MM.1S (cell line): Measurements from ENCODE around the gene ARF3.

Experiments
- DNase-seq: peaks from one replicate; pipeline ENCODE4 v3.0.0-alpha.2; 2015
- H2AFZ ChIP-seq: fragments of 300-600 bp; sonication (generic); 2 replicates; pipeline ENCODE4 v1.6.0; 2016; ENCODE audit warnings: antibody characterized with exemption, low read length
- H3F3A ChIP-seq: fragments of 300-600 bp; sonication (generic); 2 replicates; pipeline ENCODE4 v1.6.1; 2016; ENCODE audit warnings: mild to moderate bottlenecking, antibody characterized with exemption, low read length, moderate library complexity, mixed read lengths; ENCODE audit not compliant: insufficient read depth
- H3K27ac ChIP-seq: fragments of 300-600 bp; sonication (generic); 2 replicates; pipeline ENCODE4 v1.5.1; 2016; ENCODE audit warnings: mild to moderate bottlenecking, low read length
- H3K27me3 ChIP-seq: fragments of 300-600 bp; sonication (generic); replicated peaks from 2 replicates; pipeline ENCODE4 v1.6.0; 2016; ENCODE audit warnings: low read length; ENCODE audit not compliant: insufficient read depth
- H3K36me3 ChIP-seq: fragments of 300-600 bp; sonication (generic); replicated peaks from 2 replicates; pipeline ENCODE4 v1.6.1; 2016; ENCODE audit warnings: mild to moderate bottlenecking, low read length, mixed read lengths; ENCODE audit not compliant: insufficient read depth
- H3K4me1 ChIP-seq: fragments of 300-600 bp; sonication (generic); 2 replicates; pipeline ENCODE4 v1.6.1; 2016; ENCODE audit warnings: low read length, mixed read lengths
- H3K4me2 ChIP-seq: fragments of 300-600 bp; sonication (generic); 2 replicates; pipeline ENCODE4 v1.6.0; 2016; ENCODE audit warnings: low read depth, low read length
- H3K4me3 ChIP-seq: fragments of 300-600 bp; sonication (generic); 2 replicates; pipeline ENCODE4 v1.5.1; 2016; ENCODE audit warnings: low read length, mixed read lengths
- H3K79me2 ChIP-seq: fragments of 300-600 bp; sonication (generic); 2 replicates; pipeline ENCODE4 v1.6.1; 2016; ENCODE audit warnings: mixed run types, low read length, mixed read lengths
- H3K9ac ChIP-seq: fragments of 300-600 bp; sonication (generic); 2 replicates; pipeline ENCODE4 v1.6.1; 2016; ENCODE audit warnings: low read length, mixed read lengths
- H3K9me2 ChIP-seq: fragments of 300-600 bp; sonication (generic); replicated peaks from 2 replicates; pipeline ENCODE4 v1.6.1; 2016; ENCODE audit warnings: mild to moderate bottlenecking, low read length, mixed read lengths; ENCODE audit not compliant: insufficient read depth
- H3K9me3 ChIP-seq: fragments of 300-600 bp; sonication (generic); replicated peaks from 2 replicates; pipeline ENCODE4 v1.6.1; 2016; ENCODE audit warnings: mild to moderate bottlenecking, low read length, mixed read lengths; ENCODE audit not compliant: insufficient read depth
- H4K20me1 ChIP-seq: fragments of 300-600 bp; sonication (generic); 2 replicates; pipeline ENCODE4 v1.6.1; 2016; ENCODE audit warnings: mild to moderate bottlenecking, low read length, moderate library complexity, mixed read lengths; ENCODE audit not compliant: insufficient read depth
- EZH2 ChIP-seq: fragments of 300-600 bp; sonication (generic); optimal IDR thresholded peaks from 2 replicates; pipeline ENCODE3; 2017; ENCODE audit warnings: low read depth, mild to moderate bottlenecking, antibody characterized with exemption, low read length, mixed read lengths
- EZH2phosphoT487 ChIP-seq: fragments of 300-600 bp; sonication (generic); IDR thresholded peaks from 2 replicates; pipeline ENCODE4 v1.6.1; 2018; ENCODE audit warnings: antibody characterized with exemption, low read length
- TF ChIP-seq, protein P1 (sequence below): fragments of 300-600 bp; sonication (generic); IDR thresholded peaks from 2 replicates; pipeline ENCODE4 v1.5.1; 2016; ENCODE audit warnings: antibody characterized with exemption, low read length, mixed read lengths

ARF3 gene

DNA sequence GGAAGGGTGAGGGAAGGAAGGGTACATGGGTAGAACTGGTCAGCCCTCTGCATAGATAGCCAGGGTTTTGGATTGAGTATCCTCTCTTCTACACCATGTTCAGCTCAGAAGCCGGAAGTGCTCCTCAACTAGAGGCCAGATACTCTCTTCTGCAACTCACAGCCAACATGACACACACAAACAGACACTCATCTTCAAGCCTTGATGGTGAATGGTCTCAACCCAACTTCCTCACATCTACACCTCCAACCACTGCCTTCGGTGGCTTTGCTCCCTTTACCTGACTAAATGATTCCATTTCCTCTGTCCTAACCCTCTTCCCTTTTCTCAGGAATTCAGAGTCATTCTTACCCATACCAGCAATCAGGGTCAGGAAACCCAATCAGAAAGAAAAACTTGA lies 24.4 kb downstream of the ARF3 start:
- Histone ChIP-seq H3K9me2 (no peaks in the 10 kb centered on the region), H3K79me2 (no peaks in the 10 kb centered on the region), H4K20me1 (no peaks in the 10 kb centered on the region; the same call in 1 of the 2 replicates), H3F3A (no peaks in the 10 kb centered on the region), H3K4me2 (no peak overlapping the region), H3K9me3 (no peaks in the 10 kb centered on the region), H3K27me3 (no peaks in the 10 kb centered on the region), H3K27ac (no peak overlapping the region), H3K9ac (no peak overlapping the region), H3K36me3 (no peaks in the 10 kb centered on the region), H2AFZ (no peak overlapping the region), H3K4me1 (no peaks in the 10 kb centered on the region), H3K4me3 (no peak overlapping the region)
- DNase-seq: no peak
- TF ChIP-seq EZH2phosphoT487 (no peak), EZH2 (no peak)
- TF ChIP-seq, protein P1, sequence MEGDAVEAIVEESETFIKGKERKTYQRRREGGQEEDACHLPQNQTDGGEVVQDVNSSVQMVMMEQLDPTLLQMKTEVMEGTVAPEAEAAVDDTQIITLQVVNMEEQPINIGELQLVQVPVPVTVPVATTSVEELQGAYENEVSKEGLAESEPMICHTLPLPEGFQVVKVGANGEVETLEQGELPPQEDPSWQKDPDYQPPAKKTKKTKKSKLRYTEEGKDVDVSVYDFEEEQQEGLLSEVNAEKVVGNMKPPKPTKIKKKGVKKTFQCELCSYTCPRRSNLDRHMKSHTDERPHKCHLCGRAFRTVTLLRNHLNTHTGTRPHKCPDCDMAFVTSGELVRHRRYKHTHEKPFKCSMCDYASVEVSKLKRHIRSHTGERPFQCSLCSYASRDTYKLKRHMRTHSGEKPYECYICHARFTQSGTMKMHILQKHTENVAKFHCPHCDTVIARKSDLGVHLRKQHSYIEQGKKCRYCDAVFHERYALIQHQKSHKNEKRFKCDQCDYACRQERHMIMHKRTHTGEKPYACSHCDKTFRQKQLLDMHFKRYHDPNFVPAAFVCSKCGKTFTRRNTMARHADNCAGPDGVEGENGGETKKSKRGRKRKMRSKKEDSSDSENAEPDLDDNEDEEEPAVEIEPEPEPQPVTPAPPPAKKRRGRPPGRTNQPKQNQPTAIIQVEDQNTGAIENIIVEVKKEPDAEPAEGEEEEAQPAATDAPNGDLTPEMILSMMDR: no peak

DNA sequence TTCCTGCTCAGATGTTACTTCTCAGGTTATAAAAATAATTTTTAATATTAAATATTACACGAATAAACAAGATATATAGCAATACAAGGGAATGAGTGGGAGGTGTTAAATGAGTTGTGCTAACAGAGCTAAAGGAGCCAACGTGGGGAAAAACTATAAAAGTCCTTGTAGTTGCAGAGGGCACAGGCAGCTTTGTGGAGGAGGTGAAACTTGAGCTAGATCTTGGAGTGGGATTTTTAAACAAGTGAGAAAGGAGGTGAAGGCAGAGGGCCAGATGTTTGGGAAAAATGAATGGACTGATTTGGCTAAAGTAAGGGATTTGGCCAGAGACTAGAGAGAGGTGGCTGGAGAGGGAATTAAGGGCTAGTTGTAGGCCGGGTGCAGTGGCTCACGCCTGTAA lies 26.8 kb downstream of the ARF3 start:
- Histone ChIP-seq H3K4me2 (no peak overlapping the region), H3F3A (0 out of 2 replicates have a peak, but pooled peaks cover 4% of the 10 kb centered on the region), H2AFZ (no peak overlapping the region), H3K36me3 (no peaks in the 10 kb centered on the region), H3K4me3 (no peak overlapping the region), H3K4me1 (peaks cover 4% of the 10 kb centered on the region), H3K27me3 (no peaks in the 10 kb centered on the region), H3K9me2 (no peaks in the 10 kb centered on the region), H3K9me3 (no peaks in the 10 kb centered on the region), H3K79me2 (no peaks in the 10 kb centered on the region), H4K20me1 (no peaks in the 10 kb centered on the region; the same call in 1 of the 2 replicates), H3K9ac (no peak overlapping the region), H3K27ac (no peak overlapping the region)
- no peak for DNase-seq
- TF ChIP-seq EZH2 (no peak), EZH2phosphoT487 (no peak)
- TF ChIP-seq, protein P1: no peak

DNA sequence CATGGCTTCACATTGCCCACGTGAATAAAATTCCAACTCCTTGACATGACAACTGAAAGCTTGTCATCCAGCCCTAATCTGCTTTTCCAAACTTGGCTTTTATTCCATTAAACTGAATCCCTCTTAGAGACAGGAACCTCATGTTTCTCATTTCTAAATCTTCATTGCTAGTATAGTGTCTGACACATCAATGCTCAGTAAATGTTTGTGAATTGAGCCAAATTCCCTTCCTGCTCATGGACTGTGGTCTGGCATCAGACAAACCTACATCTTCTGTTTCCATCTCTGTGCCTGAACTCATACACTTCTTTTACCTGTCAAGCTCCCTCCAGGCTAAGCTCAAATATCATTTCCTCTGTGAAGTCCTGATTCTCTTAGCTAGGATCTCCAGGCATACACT lies 27.7 kb downstream of the ARF3 start:
- H3K36me3 ChIP-seq: no peaks in the 10 kb centered on the region
- TF ChIP-seq EZH2: no peak
- no peak for TF ChIP-seq EZH2phosphoT487
- TF ChIP-seq, protein P1: no peak

More for the DNA sequence above, 27.7 kb downstream of the ARF3 start:
- Histone ChIP-seq H4K20me1 (no peaks in the 10 kb centered on the region; the same call in 1 of the 2 replicates), H2AFZ (no peak overlapping the region), H3K9ac (no peak overlapping the region), H3K9me3 (no peaks in the 10 kb centered on the region), H3K79me2 (peaks cover 3% of the 10 kb centered on the region; the same call in 1 of the 2 replicates), H3K4me3 (no peak overlapping the region), H3K9me2 (no peaks in the 10 kb centered on the region), H3K27ac (no peak overlapping the region), H3K4me2 (no peak overlapping the region), H3K27me3 (no peaks in the 10 kb centered on the region), H3K4me1 (peaks cover 4% of the 10 kb centered on the region), H3F3A (0 out of 2 replicates have a peak, but pooled peaks cover 4% of the 10 kb centered on the region)
- DNase-seq: no peak
